Dendritic cell treated with granulocyte-macrophage colony-stimulating factor and Interleukin-4, amounts not matched to agents 40 ng/mL and 50 ng/mL, for 4 days (primary cell): Measurements from ENCODE around the gene CDC42BPG.

Experiments
- H3K27ac Mint-ChIP-seq: one replicate; pipeline ENCODE4 v1.8.0; 2022; ENCODE audit warnings: mild to moderate bottlenecking, mixed read lengths
- H3K27me3 Mint-ChIP-seq: one replicate; pipeline ENCODE4 v1.8.0; 2022; ENCODE audit warnings: mild to moderate bottlenecking, mixed read lengths
- H3K36me3 Mint-ChIP-seq: one replicate; pipeline ENCODE4 v1.8.0; 2022; ENCODE audit warnings: low read depth, mixed read lengths
- H3K4me1 Mint-ChIP-seq: one replicate; pipeline ENCODE4 v1.8.0; 2022; ENCODE audit warnings: low read depth, mixed read lengths
- H3K4me3 Mint-ChIP-seq: one replicate; pipeline ENCODE4 v1.8.0; 2022; ENCODE audit warnings: mild to moderate bottlenecking, moderate library complexity, mixed read lengths
- H3K9me3 Mint-ChIP-seq: one replicate; pipeline ENCODE4 v1.8.0; 2022; ENCODE audit warnings: mixed read lengths
- intact Hi-C: fragments of 100-400 bp; cut with micrococcal nuclease; formaldehyde crosslinking; loops from one replicate; pipeline ENCODE4 v1.15.0; 2022

The CDC42BPG gene

GRCh38 chr11:64875369-64876228 lies 31.1 kb upstream of the CDC42BPG start:
- Mint-ChIP-seq H3K9me3 (no peaks in the 10 kb centered on the region), H3K36me3 (peaks cover 63% of the 10 kb centered on the region), H3K27me3 (peaks cover 6% of the 10 kb centered on the region), H3K4me3 (peak overlapping the region; percentile 75), H3K27ac (no peak overlapping the region), H3K4me1 (peaks cover 88% of the 10 kb centered on the region)
- intact Hi-C loops: no loop called here

GRCh38 chr11:64874308-64875240 lies 30.1 kb upstream of the CDC42BPG start:
- H3K36me3 Mint-ChIP-seq: peaks cover 63% of the 10 kb centered on the region
- peaks cover 2% of the 10 kb centered on the region for H3K27me3 Mint-ChIP-seq
- intact Hi-C loops: no loop called here
- no peak overlapping the region for H3K4me3 Mint-ChIP-seq
- no peaks in the 10 kb centered on the region for H3K9me3 Mint-ChIP-seq
- peak overlapping the region; percentile 15 for H3K27ac Mint-ChIP-seq
- peaks cover 88% of the 10 kb centered on the region for H3K4me1 Mint-ChIP-seq

- H3K4me3 Mint-ChIP-seq: no peak overlapping the region
- no peak overlapping the region for H3K27ac Mint-ChIP-seq
- H3K36me3 Mint-ChIP-seq: peaks cover 71% of the 10 kb centered on the region
- peaks cover 91% of the 10 kb centered on the region for H3K4me1 Mint-ChIP-seq
- intact Hi-C loops: no loop called here
- no peaks in the 10 kb centered on the region for H3K9me3 Mint-ChIP-seq
- H3K27me3 Mint-ChIP-seq: peaks cover 6% of the 10 kb centered on the region
Measured at GRCh38 chr11:64872790-64873488, 28.5 kb upstream of the CDC42BPG start.

- intact Hi-C loops: no loop called here
- Mint-ChIP-seq H3K27me3 (peaks cover 6% of the 10 kb centered on the region), H3K36me3 (peaks cover 69% of the 10 kb centered on the region), H3K4me1 (peaks cover 86% of the 10 kb centered on the region), H3K27ac (peak overlapping the region; percentile 45), H3K9me3 (no peaks in the 10 kb centered on the region), H3K4me3 (peak overlapping the region; percentile 13)
Measured at GRCh38 chr11:64871492-64871891, 27.0 kb upstream of the CDC42BPG start.

GRCh38 chr11:64870893-64871466 lies 26.5 kb upstream of the CDC42BPG start:
- H3K9me3 Mint-ChIP-seq: no peaks in the 10 kb centered on the region
- H3K4me3 Mint-ChIP-seq: peak overlapping the region; percentile 39
- peaks cover 74% of the 10 kb centered on the region for H3K36me3 Mint-ChIP-seq
- H3K27me3 Mint-ChIP-seq: peaks cover 6% of the 10 kb centered on the region
- H3K27ac Mint-ChIP-seq: peak overlapping the region; percentile 45
- intact Hi-C loops: no loop called here
- peaks cover 86% of the 10 kb centered on the region for H3K4me1 Mint-ChIP-seq

GRCh38 chr11:64870176-64870892 lies 25.9 kb upstream of the CDC42BPG start:
- H3K27me3 Mint-ChIP-seq: peaks cover 3% of the 10 kb centered on the region
- H3K4me3 Mint-ChIP-seq: peak overlapping the region; percentile 39
- peaks cover 76% of the 10 kb centered on the region for H3K36me3 Mint-ChIP-seq
- no peaks in the 10 kb centered on the region for H3K9me3 Mint-ChIP-seq
- H3K27ac Mint-ChIP-seq: peak overlapping the region; percentile 45
- peaks cover 86% of the 10 kb centered on the region for H3K4me1 Mint-ChIP-seq
- intact Hi-C loops: no loop called here

DNA sequence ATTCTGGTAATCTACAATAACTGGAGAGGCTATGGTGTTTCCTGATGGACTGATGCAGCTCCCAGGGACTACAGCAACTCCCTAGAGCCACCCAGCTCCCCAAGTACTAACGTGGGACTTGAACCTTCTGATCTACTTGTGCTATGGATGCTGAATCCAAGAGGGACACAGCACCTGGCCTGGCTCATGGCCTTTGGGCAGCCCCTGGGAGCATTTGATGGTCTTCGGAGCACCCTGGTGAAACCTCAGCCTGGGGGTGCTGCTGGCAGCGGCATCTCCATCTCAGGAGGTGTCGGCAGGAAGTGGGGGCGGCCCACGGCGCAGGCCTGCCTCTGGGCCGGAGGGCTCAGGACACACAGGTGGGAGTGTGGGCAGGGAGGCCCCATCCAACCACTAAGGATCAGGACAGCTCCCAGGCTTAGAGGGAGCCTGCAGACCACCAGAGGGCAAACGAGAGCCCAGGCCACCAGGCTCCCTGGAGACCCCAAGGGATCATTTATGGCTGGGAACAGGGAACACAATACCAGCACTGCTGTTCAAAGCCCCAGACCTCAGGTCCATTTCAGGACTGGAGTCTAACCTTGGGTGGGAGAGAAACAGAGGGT lies 25.2 kb upstream of the CDC42BPG start:
- H3K27ac Mint-ChIP-seq: no peak overlapping the region
- H3K4me1 Mint-ChIP-seq: peaks cover 86% of the 10 kb centered on the region
- no peak overlapping the region for H3K4me3 Mint-ChIP-seq
- H3K9me3 Mint-ChIP-seq: no peaks in the 10 kb centered on the region
- peaks cover 3% of the 10 kb centered on the region for H3K27me3 Mint-ChIP-seq
- intact Hi-C loops: no loop called here
- H3K36me3 Mint-ChIP-seq: peaks cover 71% of the 10 kb centered on the region

GRCh38 chr11:64868904-64869570 lies 24.6 kb upstream of the CDC42BPG start:
- Mint-ChIP-seq H3K9me3 (no peaks in the 10 kb centered on the region), H3K36me3 (peaks cover 64% of the 10 kb centered on the region), H3K4me3 (no peak overlapping the region), H3K4me1 (peaks cover 86% of the 10 kb centered on the region), H3K27ac (no peak overlapping the region), H3K27me3 (peaks cover 3% of the 10 kb centered on the region)
- intact Hi-C loops: no loop called here

DNA sequence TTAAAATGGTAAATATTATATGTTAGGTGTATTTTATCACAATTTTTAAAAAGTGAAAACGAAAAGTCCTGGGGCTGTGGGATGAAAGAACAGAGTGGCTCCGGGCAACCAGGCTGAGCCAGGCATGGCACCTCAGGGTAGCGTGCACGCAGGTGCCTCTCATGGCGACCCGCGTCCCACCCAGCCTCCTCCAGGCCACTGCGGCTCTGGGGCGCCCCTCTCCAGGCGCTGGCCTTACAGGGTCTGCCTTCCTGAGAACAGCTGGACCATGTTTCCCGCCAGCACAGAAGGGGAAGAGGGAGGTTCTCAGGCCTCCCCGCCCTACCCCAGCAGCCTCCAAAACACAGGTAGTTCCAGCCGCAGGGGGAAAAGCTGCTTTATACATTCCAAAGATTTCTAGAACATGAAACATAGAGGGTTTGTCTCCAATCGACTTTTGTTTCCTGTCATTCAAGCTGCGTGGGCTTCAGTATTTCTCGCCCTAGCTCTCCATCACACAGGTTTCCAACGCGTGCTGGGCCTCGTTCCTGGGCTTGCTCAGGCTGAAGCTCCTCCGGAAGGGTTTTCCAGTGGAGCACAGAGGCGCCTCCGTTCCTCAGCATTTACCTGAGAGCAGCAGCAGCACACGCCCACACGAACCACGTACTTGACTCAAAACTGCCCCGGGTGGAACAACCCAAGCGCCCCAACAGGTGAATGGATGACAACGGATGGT lies 23.5 kb upstream of the CDC42BPG start:
- Mint-ChIP-seq H3K9me3 (no peaks in the 10 kb centered on the region), H3K4me1 (peaks cover 90% of the 10 kb centered on the region), H3K36me3 (peaks cover 53% of the 10 kb centered on the region), H3K27ac (no peak overlapping the region), H3K4me3 (no peak overlapping the region), H3K27me3 (peaks cover 5% of the 10 kb centered on the region)
- intact Hi-C loops: no loop called here

GRCh38 chr11:64866173-64866491 lies 21.7 kb upstream of the CDC42BPG start:
- no peak overlapping the region for H3K4me3 Mint-ChIP-seq
- no peaks in the 10 kb centered on the region for H3K9me3 Mint-ChIP-seq
- peaks cover 36% of the 10 kb centered on the region for H3K36me3 Mint-ChIP-seq
- peaks cover 91% of the 10 kb centered on the region for H3K4me1 Mint-ChIP-seq
- no peak overlapping the region for H3K27ac Mint-ChIP-seq
- intact Hi-C loops: no loop called here
- peaks cover 5% of the 10 kb centered on the region for H3K27me3 Mint-ChIP-seq

DNA sequence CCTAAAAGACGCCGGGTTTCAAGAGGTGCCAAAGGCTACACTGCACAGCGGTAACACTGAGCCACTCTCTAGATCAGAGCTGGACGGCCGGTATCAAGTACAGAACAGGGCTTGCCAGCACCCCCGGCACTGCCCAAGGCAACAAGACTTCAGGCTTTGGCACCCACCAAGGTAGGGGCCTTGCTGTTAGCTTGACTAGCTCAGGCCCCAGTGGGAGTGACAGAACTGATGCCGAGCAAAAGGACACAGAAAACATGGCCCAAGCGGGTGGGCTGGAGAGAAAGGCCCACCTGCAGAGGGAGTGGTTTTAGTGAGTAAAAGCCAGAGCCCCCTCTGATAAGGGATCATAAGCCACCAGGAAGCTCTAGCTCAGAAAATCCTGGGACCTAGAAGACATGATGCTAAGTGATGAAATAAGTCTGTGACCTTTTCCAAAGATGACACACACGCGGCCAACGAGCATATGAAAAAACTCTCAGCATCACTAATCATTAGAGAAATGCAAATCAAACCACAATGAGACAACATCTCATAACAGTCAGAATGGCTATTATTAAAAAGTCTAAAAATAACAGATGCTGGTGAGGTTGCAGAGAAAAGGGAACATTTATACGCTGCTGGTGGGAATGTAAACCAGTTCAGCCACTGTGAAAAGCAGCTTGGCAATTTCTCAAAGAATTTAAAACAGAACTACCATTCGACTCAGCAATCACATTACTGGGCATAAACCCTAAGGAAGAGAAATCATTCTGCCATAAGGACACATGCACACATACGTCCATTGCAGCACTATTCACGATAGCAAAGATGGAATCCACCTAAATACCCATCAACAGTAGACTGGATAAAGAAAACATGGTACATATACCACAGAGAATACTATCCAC lies 21.1 kb upstream of the CDC42BPG start:
- H3K4me3 Mint-ChIP-seq: no peak overlapping the region
- intact Hi-C loops: no loop called here
- peaks cover 31% of the 10 kb centered on the region for H3K36me3 Mint-ChIP-seq
- peaks cover 88% of the 10 kb centered on the region for H3K4me1 Mint-ChIP-seq
- no peak overlapping the region for H3K27ac Mint-ChIP-seq
- peaks cover 5% of the 10 kb centered on the region for H3K27me3 Mint-ChIP-seq
- no peaks in the 10 kb centered on the region for H3K9me3 Mint-ChIP-seq
